GM13977 (cell line): Measurements from ENCODE around the gene HSFY1.
"Not testable (repeated sequence)": the region's sequence is repeated elsewhere in the genome, so short reads cannot be mapped to it uniquely, and the experiment has no call there.

Experiments
- DNase-seq: peaks from one replicate; pipeline ENCODE4 v3.0.0; 2012; ENCODE audit warnings: low spot score
- in situ Hi-C: fragments of 300-500 bp; cut with MboI; formaldehyde crosslinking; loops from one replicate; pipeline ENCODE4 v1.12.0; 2022; ENCODE audit warnings: low sequenced_read_pairs, low pct_unique_long_range_greater_than_20kb, mixed read lengths, inconsistent platforms; ENCODE audit not compliant: unreplicated experiment

HSFY1 gene, protein sequence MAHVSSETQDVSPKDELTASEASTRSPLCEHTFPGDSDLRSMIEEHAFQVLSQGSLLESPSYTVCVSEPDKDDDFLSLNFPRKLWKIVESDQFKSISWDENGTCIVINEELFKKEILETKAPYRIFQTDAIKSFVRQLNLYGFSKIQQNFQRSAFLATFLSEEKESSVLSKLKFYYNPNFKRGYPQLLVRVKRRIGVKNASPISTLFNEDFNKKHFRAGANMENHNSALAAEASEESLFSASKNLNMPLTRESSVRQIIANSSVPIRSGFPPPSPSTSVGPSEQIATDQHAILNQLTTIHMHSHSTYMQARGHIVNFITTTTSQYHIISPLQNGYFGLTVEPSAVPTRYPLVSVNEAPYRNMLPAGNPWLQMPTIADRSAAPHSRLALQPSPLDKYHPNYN

DNA sequence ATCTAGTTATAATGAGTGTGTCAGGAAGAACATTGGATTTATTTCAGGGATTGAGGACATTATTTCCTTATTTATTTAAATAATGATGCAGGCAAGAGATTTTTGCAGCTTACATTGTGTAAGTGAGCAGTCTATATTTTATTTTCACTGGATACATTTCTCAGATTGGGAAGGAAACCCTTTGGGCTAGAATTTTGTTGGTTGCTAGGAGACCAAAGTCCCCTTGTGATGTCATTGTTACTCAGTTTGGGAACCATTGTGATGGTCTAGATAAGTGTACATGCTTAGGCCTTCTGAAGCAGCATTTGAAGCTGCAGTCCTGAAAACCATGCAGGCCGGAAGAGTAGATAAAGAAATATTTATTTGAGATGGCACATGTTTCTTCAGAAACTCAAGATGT lies at the start of gene HSFY1:
Gene HSFY1, plus strand, starts transcription at position 301 of the 400 bp plus-strand sequence. Its CDS starts 68 bp downstream, at position 369.
- DNase-seq, in situ Hi-C loops: not testable (repeated sequence)

DNA sequence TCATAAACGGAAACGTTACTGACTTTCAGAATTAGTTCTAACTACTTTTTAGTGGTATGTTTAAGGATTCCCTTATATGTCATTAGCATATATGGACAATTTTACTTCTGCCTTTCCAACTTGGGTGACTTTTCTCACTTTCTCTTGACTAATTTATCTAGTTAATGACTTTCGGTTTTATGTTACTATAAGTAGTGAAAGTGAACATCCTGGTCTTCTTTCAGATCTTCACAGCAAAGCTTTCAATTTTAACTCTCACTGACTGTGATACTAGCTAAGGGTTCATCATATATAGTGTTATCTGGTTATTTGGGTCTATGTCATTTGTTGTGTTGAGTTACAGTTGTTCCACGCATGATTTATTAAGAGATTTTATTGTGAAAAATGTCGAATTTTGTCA lies 42.3 kb upstream of the HSFY1 start:
- DNase-seq, in situ Hi-C loops: not testable (repeated sequence)

DNA sequence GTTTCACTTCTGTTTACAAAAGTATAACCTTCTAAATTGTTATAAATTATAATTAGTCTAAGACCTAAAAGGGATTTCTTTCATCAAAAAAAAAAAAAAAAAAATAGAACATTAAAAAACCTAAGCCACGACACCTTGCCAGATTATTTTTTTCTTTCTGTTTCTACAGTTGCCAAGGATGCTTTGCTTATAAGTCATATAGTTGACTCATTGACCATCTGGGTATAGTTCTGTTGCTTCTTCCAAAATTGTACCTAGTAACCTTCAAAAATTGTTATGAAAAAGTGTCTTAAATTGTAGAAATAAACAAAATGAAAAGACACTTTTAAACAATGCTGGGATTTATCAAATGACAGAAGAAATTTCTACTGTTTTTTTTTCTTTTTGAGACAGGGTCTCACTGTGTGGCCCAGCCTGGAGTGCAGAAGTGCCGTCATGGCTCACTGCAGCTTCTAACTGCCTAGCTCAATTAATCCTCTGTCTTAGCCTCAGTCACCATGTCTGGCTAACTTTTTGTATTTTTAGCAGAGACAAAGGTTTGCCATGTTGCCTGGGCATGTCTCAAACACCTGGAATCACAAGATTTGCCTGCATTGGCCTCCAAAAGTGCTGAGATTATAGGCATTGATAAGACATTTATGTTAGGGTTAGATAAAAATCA lies 15.4 kb upstream of the HSFY1 start:
- in situ Hi-C loops: not testable (repeated sequence)

DNA sequence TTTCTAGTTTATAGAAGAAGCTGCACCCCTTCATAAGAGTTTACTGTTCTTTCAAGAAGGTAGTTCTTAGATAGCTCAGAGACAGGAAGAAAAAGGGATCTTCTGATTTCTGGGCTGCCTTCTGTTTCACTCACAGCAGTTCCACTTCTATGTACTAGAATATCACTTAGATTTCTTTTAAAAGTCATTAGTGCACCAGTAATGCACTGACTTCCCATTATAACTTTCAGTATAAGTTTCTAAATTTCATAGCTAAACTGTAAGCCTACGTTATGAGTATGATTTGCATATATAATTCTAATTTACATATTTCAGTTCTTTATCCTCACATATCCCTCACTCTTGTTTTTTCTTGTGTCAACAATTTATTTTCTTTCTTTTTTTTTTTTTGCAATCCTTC lies 7.6 kb upstream of the HSFY1 start:
- DNase-seq, in situ Hi-C loops: not testable (repeated sequence)

More for the DNA sequence above, 15.4 kb upstream of the HSFY1 start:
- DNase-seq: not testable (repeated sequence)

DNA sequence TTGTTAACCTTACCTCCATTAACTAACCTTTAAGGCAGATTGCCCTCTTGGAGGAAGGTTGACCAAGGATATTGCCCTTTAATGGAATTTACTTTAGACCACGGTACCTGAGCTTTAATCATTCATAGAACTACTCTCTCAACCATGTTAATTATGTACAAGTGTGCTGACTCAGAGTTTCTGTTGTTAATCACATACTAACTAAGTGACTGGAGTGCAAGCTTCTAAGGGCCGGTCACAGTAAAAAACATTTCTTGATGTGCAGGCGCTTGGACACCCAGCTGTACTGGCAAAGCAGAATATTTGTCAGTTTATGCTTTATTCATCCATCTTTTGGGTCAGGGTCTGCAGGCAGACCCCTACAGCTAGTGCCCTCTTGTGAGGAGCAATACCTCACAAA lies 6.6 kb downstream of the HSFY1 start:
- in situ Hi-C loops, DNase-seq: not testable (repeated sequence)

DNA sequence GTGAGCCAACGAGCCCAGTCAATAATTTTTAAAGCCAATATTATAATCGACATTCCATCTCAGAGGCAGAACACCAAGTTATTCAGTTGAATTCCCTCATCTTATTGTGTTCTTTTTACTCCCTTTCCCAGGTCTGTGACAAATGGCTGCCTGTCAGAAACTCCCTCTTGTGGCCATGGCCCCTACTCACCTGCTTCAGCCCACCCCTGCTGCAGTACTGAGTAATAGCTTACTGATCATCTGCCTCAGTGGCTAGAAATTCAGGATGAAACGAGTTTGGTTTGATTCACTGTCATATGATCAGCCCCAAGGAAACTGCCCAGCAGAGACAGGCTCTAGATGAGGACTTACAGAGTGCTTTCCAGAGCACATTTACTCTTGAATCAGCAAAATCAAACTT lies 19.4 kb downstream of the HSFY1 start:
- in situ Hi-C loops, DNase-seq: not testable (repeated sequence)
